Lower leg skin (tissue), 3 donors: Measurements from ENCODE around the gene YES1.

ENCODE experiments used
- POLR2A ChIP-seq, 2 donors: fragments of 450-650 bp; IDR thresholded peaks; one replicate each; pipeline ENCODE4 v1.6.1; 2016 to 2017; ENCODE audit warnings: antibody characterized with exemption in 2 of 2, mild to moderate bottlenecking in 1 of 2, moderate library complexity in 1 of 2
- TF ChIP-seq, protein P1 (sequence below), 3 donors: fragments of 450-650 bp; IDR thresholded peaks; one replicate each; pipeline ENCODE4 v1.5.1; 2016; ENCODE audit warnings: antibody characterized with exemption in 3 of 3, mild to moderate bottlenecking in 3 of 3, moderate library complexity in 2 of 3

DNA sequence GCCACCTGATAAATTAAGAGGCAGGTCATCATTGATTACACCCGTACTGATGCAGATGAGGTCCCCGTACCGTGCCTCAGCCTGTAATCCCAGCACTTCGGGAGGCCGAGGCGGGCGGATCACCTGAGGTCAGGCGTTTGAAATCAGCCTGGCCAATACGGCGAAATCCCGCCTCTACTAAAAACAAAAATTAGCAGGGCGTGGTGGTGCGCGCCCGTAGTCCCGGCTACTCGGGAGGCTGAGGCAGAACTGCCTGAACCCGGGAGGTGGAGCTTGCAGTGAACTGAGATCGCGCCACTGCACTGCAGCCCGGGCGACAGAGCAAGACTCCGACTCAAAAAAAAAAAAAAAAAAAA lies 98.9 kb downstream of the YES1 start:
- TF ChIP-seq, protein P1, sequence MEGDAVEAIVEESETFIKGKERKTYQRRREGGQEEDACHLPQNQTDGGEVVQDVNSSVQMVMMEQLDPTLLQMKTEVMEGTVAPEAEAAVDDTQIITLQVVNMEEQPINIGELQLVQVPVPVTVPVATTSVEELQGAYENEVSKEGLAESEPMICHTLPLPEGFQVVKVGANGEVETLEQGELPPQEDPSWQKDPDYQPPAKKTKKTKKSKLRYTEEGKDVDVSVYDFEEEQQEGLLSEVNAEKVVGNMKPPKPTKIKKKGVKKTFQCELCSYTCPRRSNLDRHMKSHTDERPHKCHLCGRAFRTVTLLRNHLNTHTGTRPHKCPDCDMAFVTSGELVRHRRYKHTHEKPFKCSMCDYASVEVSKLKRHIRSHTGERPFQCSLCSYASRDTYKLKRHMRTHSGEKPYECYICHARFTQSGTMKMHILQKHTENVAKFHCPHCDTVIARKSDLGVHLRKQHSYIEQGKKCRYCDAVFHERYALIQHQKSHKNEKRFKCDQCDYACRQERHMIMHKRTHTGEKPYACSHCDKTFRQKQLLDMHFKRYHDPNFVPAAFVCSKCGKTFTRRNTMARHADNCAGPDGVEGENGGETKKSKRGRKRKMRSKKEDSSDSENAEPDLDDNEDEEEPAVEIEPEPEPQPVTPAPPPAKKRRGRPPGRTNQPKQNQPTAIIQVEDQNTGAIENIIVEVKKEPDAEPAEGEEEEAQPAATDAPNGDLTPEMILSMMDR (IDR thresholded peaks at IDR 0.05): no peak
- no peak for TF ChIP-seq POLR2A (IDR thresholded peaks at IDR 0.05)
